ENCODE results near the gene NCAPH2.

Gene NCAPH2

GRCh38 chr22:50561401-50562358, 53.7 kb downstream of the NCAPH2 start:
- H3K4me3 ChIP-seq (ENCODE audit: low read depth, low read length), result no peak overlapping the region
- no peak for TF ChIP-seq CTCF (IDR thresholded peaks at IDR 0.05; ENCODE audit: low read depth, low read length, missing control alignments)
- no peak for DNase-seq (ENCODE audit: low read depth)

- TF ChIP-seq CTCF (IDR thresholded peaks at IDR 0.05; ENCODE audit: low read depth, low read length, missing control alignments), result peak; percentile 87
- peak within 1 kb of the TSS; percentile 57 for H3K4me3 ChIP-seq (ENCODE audit: low read depth, low read length)
- peak; percentile 76 for DNase-seq (ENCODE audit: low read depth)
These were observed 54.7 kb downstream of the NCAPH2 start, which contains the start of gene SYCE3 for GRCh38 chr22:50562523-50563412. SYCE3 (minus strand) TSS chr22:50562919; CDS start chr22:50556405, 6,514 bp downstream.

- peak overlapping the region; percentile 57 for H3K4me3 ChIP-seq (ENCODE audit: low read depth, low read length)
- DNase-seq (ENCODE audit: low read depth), result no peak
- TF ChIP-seq CTCF (IDR thresholded peaks at IDR 0.05; ENCODE audit: low read depth, low read length, missing control alignments), result no peak
These were observed 55.6 kb downstream of the NCAPH2 start for GRCh38 chr22:50563413-50564160.

GRCh38 chr22:50564289-50564688, 56.3 kb downstream of the NCAPH2 start:
- no peak for DNase-seq (ENCODE audit: low read depth)
- no peak overlapping the region for H3K4me3 ChIP-seq (ENCODE audit: low read depth, low read length)
- TF ChIP-seq CTCF (IDR thresholded peaks at IDR 0.05; ENCODE audit: low read depth, low read length, missing control alignments), result no peak

- H3K4me3 ChIP-seq (ENCODE audit: low read depth, low read length), result no peak overlapping the region
- TF ChIP-seq CTCF (IDR thresholded peaks at IDR 0.05; ENCODE audit: low read depth, low read length, missing control alignments), result no peak
- no peak for DNase-seq (ENCODE audit: low read depth)
These were observed 59.8 kb downstream of the NCAPH2 start for GRCh38 chr22:50567721-50568252.

- H3K4me3 ChIP-seq (ENCODE audit: low read depth, low read length), result no peak overlapping the region
- no peak for DNase-seq (ENCODE audit: low read depth)
- TF ChIP-seq CTCF (IDR thresholded peaks at IDR 0.05; ENCODE audit: low read depth, low read length, missing control alignments), result no peak
These were observed 60.6 kb downstream of the NCAPH2 start for GRCh38 chr22:50568626-50569025.
